Measurements from ENCODE around the gene CDHR2. TPM values are rescaled to one million over a fixed set of nuclear protein-coding genes. Genes with fewer than 3 reads are reported as not detected.

The CDHR2 gene
- total RNA-seq, 4 donors from 2014 or later: 0.15 TPM; not detected in 3

DNA sequence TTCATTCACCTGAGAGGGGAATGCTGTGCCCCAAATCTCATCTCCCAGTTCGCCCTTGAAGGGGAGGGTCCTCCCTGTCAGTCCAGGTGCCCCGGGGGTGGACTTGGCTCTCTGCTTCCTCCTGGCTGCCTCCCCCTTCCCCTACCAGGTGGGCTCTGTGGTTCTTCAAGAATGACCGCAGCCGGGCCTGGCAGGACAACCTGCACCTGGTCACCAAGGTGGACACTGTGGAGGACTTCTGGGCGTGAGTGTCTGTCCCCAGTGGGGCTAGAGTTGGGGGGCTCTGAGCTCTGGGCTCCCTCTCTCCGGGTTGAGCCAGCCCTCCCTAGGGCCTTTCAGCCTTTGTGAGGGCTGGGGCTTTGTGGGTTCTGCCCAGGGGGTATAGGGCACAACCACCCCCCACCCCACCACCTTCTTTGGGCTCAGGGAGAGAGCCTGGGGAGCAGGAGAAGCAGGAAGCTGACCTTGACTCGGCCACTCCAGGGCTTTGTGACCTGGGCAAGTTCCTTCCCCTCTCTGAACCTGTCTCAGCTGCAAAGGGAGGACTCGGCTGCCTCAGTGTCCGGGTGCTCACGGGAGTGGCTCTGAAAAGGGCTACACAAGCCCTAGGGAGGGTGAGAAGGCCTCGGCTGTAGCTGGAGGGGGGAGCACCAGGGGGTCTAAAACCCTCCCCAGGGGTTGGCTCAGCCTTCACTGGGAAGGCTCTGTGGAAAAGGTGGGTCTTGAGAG lies 94.5 kb downstream of the CDHR2 start:
- H3K36me3 ChIP-seq: no peaks in the 10 kb centered on the region
- peaks cover 8% of the 10 kb centered on the region for H3K27me3 ChIP-seq
- ATAC-seq: no peak
- H3K4me1 ChIP-seq: peaks cover 0 to 22% (median 9%) of the 10 kb centered on the region in 3 donors
- no peak overlapping the region for H3K27ac ChIP-seq
- no peak for TF ChIP-seq POLR2A (IDR thresholded peaks at IDR 0.05)
- no peak for TF ChIP-seq EP300 (IDR thresholded peaks at IDR 0.05)
- TF ChIP-seq POLR2AphosphoS5 (IDR thresholded peaks at IDR 0.05): no peak
- TF ChIP-seq, protein P1, sequence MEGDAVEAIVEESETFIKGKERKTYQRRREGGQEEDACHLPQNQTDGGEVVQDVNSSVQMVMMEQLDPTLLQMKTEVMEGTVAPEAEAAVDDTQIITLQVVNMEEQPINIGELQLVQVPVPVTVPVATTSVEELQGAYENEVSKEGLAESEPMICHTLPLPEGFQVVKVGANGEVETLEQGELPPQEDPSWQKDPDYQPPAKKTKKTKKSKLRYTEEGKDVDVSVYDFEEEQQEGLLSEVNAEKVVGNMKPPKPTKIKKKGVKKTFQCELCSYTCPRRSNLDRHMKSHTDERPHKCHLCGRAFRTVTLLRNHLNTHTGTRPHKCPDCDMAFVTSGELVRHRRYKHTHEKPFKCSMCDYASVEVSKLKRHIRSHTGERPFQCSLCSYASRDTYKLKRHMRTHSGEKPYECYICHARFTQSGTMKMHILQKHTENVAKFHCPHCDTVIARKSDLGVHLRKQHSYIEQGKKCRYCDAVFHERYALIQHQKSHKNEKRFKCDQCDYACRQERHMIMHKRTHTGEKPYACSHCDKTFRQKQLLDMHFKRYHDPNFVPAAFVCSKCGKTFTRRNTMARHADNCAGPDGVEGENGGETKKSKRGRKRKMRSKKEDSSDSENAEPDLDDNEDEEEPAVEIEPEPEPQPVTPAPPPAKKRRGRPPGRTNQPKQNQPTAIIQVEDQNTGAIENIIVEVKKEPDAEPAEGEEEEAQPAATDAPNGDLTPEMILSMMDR (IDR thresholded peaks at IDR 0.05): no peak
- no peaks in the 10 kb centered on the region for H3K9me3 ChIP-seq
- 60% methylated on average over 1 of the region's 11 CpGs; no CpG with 5 or more reads in 1 of the 2 donors for WGBS, 2 donors (ENCODE audit: low coverage in 1 of 2)
- no peak overlapping the region for H3K4me3 ChIP-seq

- WGBS, 2 donors (ENCODE audit: low coverage in 1 of 2): 70% methylated on average over 2 of the region's 9 CpGs; no CpG with 5 or more reads in 1 of the 2 donors
- no peak overlapping the region for H3K27ac ChIP-seq
- H3K27me3 ChIP-seq: peaks cover 8% of the 10 kb centered on the region
- H3K4me1 ChIP-seq: peaks cover 0 to 29% (median 12%) of the 10 kb centered on the region in 3 donors
- no peak overlapping the region for H3K4me3 ChIP-seq
- H3K9me3 ChIP-seq: no peaks in the 10 kb centered on the region
- H3K36me3 ChIP-seq: no peaks in the 10 kb centered on the region
- no peak for ATAC-seq
- no peak for TF ChIP-seq EP300 (IDR thresholded peaks at IDR 0.05)
These were observed 95.2 kb downstream of the CDHR2 start for GRCh38 chr5:176644294-176644693.

DNA sequence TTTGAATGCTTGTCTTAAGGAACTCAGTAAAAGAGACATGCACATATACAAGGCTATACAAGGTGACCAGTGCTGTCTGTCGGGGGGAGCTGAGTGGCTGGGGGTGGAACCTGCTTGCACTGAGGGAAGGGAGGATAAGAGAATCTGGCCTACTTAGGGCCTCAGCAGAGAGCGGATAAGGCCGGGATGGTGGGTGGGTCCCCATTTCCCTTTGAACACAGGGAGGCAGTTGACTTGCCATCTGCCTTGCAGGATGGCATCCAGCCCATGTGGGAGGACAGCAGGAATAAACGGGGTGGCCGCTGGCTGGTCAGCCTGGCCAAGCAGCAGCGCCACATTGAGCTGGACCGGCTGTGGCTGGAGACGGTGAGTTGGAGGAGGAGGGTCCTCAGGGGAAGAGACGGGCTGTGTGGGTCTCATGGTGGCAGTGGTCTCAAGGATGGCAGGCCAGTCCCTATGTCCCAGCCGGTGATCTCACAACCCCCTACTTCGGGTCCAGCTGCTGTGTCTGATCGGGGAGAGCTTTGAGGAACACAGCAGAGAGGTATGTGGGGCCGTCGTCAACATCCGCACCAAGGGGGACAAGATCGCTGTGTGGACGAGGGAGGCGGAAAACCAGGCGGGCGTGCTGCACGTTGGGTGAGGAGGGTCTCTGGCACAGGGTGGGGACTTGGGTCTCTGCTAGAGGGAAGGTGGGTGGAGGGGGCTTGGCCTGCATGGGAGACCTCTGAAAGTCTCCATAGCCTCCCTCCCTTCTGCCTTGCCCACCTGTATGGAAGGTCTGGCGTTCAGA lies 95.9 kb downstream of the CDHR2 start:
- no peak for TF ChIP-seq POLR2AphosphoS5 (IDR thresholded peaks at IDR 0.05)
- no peak for TF ChIP-seq EP300 (IDR thresholded peaks at IDR 0.05)
- TF ChIP-seq, protein P1 (IDR thresholded peaks at IDR 0.05): no peak
- TF ChIP-seq POLR2A (IDR thresholded peaks at IDR 0.05): no peak
- no peak overlapping the region for H3K27ac ChIP-seq
- H3K9me3 ChIP-seq: no peaks in the 10 kb centered on the region
- WGBS, 2 donors (ENCODE audit: low coverage in 1 of 2): 93% methylated on average over 12 of the region's 22 CpGs; no CpG with 5 or more reads in 1 of the 2 donors
- no peak overlapping the region for H3K4me3 ChIP-seq
- no peaks in the 10 kb centered on the region for H3K36me3 ChIP-seq
- H3K4me1 ChIP-seq: peaks cover 0 to 33% (median 12%) of the 10 kb centered on the region in 3 donors
- H3K27me3 ChIP-seq: peaks cover 8% of the 10 kb centered on the region
- ATAC-seq: no peak

Small RNA genes within 50 kb of the gene (small RNA-seq; reads per million reads assigned to genes)
- 0 reads per million in 4 donors for gene MIR4281
- gene RF00019: 0 reads per million in 4 donors
- 0 reads per million in 4 donors for gene RN7SL684P

Other genes with a start within 250 kb of the CDHR2 start
- gene KIAA1191, start 187.6 kb upstream of the CDHR2 start, total RNA-seq: 100 to 1,000 TPM; 130 to 157 (median 140) TPM
- gene ARL10, start 183.9 kb upstream of the CDHR2 start, total RNA-seq: 10 to 100 TPM in 3 of 4 donors, 1 to 10 TPM in 1; 4.4 to 23.3 (median 10.8) TPM
- gene NOP16, start 160.7 kb upstream of the CDHR2 start, total RNA-seq: 10 to 100 TPM in 3 of 4 donors, 1 to 10 TPM in 1; 9.1 to 22.3 (median 14.3) TPM
- gene HIGD2A, start 160.6 kb upstream of the CDHR2 start, total RNA-seq: 100 to 1,000 TPM in 3 of 4 donors, 10 to 100 TPM in 1; 87.1 to 190 (median 157) TPM
- 100 to 1,000 TPM; 222 to 285 (median 240) TPM for gene CLTB, start 132.8 kb upstream of the CDHR2 start, total RNA-seq
- 10 to 100 TPM; 25.3 to 27.7 (median 25.5) TPM for gene FAF2, start 101.0 kb upstream of the CDHR2 start, total RNA-seq
- gene RNF44, start 11.9 kb upstream of the CDHR2 start, total RNA-seq: 10 to 100 TPM in 3 of 4 donors, 1 to 10 TPM in 1; 8.9 to 15.9 (median 12.4) TPM
- gene GPRIN1, start 60.8 kb downstream of the CDHR2 start, total RNA-seq: 1 to 10 TPM in 1 of 4 donors, under 1 TPM in 3; 0.16 to 1.1 (median 0.63) TPM
- not detected for gene SNCB, start 81.2 kb downstream of the CDHR2 start, total RNA-seq
- gene EIF4E1B, start 81.3 kb downstream of the CDHR2 start, total RNA-seq: not detected
- gene TSPAN17, start 98.1 kb downstream of the CDHR2 start, total RNA-seq: 10 to 100 TPM; 11.0 to 20.2 (median 15.4) TPM